HK-2 (cell line): Measurements from ENCODE around the gene E2F4.

Source experiments
- DNase-seq: peaks from one replicate; pipeline ENCODE4 v3.0.0-alpha.2; 2018; ENCODE audit not compliant: unreplicated experiment

E2F4 gene

DNA sequence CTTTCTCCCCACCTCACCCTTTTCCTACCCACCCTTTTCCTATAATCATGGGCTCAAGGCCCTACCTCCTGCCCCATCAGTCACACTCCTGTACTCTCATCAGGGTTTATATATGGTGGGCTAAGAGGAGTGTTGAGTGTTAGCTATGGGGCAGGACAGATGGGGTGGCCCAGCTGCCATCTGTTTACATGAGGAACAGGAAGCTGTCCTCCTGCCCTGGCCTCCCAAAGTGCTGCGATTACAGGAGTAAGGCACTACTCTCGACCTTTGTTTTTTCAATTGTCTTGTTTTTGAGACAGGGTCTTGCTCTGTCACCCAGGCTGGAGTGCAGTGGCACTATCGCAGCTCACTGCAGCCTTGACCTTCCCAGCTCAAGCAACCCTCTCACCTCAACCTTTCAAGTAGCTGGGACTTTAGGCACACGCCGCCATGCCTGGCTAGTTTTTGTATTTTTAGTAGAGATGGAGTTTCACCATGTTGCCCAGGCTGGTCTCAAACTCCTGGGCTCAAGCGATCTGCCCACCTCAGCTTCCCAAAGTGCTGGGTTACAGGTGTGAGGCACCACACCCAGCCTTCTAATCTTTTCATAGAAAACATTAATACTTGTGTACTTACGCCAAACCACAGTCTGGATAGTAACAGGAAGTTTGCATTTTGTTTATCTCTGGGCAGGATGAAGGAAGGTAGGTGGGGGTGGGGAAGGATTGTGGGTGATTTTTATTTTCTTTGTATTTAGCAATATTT, 33.9 kb upstream of the E2F4 start:
- DNase-seq, result no peak

DNA sequence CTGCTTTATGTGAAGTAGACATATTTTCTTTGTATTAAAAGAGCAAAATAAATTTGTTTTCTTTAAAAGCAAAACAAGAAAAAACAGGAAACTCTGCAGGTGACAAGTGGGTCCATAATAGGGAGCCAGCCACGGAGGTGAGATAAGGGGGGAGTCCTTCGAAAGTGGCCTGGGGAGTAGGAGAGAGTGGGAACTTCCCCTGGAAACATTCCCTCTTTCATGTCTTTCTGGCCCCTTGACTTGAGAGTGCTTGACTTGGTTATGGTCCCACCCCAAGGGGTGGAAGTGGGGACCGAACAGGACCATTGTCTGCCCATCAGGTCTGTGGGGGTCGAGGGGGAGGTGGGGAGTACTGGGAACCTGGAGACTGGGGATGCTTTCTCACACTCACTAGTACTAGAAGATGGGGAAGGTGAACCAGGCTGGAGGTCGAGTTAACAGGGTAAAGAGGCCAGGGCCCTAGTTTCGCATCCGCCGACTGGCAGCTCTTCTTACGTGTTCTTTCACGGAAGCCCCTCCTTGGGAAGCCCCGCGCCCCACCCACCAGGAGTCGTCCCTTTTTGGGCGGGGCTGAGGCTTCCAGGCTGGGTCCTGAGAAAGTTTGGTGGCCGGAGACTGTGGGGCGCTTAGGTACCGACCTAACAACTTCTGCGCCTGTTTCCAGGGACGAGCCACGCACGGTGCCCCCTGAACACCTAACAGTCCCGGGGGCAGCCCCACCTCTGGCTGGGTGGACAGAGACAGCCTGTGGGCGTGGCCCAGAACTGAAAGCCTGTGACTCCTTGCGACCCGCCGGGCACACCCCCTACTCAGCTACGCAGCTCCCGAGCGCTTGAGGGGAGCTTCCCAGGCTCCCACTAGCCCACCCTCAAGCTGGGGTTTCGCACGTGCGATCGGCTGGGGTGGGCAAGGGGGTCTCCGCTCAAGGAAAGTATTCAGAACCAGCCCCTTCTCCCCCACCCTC, 33.0 kb upstream of the E2F4 start:
- no peak for DNase-seq

DNA sequence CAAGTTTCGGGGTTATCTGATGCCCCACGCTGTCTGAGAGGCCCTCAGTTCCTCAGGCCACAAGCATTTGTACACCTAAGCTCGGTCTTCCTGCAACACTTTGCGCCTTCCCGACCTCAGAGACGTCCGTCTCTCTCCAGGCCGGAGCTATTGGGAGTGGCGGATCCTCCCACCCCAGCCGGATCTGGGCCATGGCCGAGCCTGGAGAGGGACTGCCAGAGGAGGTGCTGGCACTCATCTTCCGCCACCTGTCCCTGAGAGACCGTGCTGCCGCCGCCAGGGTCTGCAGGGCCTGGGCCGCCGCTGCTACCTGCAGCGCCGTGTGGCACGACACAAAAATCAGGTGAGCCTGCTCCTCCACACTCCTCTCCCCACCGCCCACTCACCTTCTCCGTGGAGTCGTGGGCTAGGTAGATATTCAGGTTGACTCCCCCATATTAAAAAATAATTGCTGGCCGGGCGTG, 30.3 kb upstream of the E2F4 start:
- DNase-seq, result no peak

DNA sequence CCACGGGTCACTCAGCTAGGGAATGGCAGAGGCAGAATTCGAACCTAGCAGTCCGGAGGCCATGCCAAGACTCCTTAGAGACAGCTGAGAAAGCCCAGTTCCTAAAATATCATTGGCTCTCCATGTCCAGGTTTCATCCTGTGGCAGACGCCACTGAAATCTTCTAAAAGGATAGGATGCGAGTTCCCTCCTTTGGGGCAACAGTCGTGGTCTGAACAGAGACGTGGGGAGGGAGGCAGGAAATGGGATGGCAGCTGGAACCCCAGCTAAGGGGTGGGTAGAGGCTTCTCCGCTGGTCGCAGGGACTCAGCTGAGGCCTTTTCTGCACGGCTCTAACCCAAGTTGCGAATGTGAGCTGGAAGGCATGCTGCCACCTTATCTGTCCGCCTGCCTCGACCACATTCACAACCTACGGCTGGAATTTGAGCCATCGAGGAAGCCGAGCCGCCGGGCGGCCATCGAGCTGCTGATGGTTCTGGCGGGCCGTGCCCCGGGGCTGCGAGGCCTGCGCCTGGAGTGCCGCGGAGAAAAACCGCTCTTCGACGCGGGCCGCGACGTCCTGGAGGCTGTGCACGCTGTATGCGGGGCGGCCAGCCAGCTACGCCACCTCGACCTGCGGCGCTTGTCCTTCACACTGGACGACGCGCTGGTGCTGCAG, 29.3 kb upstream of the E2F4 start:
- no peak for DNase-seq

DNA sequence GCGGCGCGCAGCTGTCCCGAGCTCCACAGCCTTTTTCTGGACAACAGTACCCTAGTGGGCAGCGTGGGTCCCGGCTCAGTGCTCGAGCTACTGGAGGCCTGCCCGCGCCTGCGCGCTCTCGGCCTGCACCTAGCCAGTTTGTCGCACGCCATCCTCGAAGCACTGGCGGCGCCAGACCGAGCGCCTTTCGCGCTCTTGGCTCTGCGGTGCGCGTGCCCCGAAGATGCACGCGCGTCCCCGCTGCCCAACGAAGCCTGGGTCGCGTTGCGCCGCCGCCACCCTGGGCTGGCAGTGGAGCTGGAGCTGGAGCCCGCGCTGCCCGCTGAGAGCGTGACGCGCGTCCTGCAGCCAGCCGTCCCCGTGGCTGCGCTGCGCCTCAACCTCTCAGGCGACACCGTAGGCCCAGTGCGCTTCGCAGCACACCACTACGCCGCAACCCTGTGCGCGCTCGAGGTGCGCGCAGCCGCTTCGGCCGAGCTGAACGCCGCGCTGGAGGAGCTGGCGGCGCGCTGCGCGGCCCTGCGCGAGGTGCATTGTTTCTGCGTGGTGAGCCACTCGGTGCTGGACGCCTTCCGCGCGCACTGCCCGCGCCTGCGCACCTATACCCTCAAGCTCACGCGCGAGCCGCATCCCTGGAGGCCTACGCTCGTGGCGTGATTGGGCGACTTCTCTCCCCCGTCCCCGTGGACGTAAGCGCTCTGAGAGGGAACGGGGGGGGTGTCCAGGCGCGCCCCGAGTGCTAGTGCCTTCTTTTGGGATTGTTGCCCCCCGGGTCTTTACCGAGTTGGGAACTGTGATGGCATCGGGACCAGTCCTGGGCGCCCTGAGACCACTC, 28.6 kb upstream of the E2F4 start:
- DNase-seq, result no peak

DNA sequence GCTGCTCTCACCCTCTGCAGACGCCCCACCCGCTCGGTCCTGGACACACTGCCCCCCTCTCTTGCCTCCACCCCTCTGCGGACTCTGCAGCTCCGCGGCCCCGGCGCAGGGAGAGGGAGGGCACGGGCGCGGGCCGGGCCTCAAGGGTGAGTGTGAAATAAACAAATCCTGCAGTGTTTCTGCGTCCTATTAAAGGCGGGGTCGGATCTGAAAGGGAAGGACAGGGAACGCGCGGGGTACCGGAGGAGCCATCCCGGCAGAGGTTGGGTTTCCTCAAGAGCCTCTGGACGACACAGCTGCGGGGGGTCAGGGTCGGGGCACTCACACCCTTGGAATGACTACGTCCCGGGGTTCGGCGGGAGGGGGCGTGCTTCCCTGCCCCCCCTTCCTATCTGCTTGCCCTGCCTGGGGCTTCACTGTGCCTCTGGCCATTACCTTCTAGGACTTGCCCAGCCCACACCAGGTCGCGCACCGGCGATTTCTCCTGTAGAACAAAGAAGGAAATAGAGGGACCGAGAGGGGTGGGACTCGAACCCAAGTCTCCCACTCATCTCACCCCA, 27.9 kb upstream of the E2F4 start:
- no peak for DNase-seq

DNA sequence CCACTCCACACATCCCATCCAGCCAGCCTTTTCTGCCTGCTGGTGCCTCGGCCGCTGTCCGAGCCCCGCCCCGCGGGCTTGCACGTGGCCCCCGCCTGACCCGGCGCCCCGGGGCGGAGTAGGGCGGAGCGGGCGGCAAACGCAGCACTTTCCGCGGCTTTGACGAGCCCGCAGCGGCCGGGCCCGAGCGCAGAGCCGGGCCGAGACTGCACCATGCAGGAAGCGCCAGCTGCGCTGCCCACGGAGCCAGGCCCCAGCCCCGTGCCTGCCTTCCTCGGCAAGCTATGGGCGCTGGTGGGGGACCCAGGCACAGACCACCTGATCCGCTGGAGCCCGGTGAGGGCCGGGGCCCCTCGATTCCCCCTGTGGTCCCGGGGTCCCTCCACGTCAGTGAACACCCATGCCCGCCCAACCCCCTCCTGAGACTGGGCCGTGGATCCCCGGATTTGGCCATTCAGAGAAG, 27.3 kb upstream of the E2F4 start, which contains the start of gene HSF4:
HSF4 (plus strand) TSS at position 147 of the 463 bp plus-strand sequence; CDS start at position 214, 67 bp downstream.
- peak; percentile 66 for DNase-seq

DNA sequence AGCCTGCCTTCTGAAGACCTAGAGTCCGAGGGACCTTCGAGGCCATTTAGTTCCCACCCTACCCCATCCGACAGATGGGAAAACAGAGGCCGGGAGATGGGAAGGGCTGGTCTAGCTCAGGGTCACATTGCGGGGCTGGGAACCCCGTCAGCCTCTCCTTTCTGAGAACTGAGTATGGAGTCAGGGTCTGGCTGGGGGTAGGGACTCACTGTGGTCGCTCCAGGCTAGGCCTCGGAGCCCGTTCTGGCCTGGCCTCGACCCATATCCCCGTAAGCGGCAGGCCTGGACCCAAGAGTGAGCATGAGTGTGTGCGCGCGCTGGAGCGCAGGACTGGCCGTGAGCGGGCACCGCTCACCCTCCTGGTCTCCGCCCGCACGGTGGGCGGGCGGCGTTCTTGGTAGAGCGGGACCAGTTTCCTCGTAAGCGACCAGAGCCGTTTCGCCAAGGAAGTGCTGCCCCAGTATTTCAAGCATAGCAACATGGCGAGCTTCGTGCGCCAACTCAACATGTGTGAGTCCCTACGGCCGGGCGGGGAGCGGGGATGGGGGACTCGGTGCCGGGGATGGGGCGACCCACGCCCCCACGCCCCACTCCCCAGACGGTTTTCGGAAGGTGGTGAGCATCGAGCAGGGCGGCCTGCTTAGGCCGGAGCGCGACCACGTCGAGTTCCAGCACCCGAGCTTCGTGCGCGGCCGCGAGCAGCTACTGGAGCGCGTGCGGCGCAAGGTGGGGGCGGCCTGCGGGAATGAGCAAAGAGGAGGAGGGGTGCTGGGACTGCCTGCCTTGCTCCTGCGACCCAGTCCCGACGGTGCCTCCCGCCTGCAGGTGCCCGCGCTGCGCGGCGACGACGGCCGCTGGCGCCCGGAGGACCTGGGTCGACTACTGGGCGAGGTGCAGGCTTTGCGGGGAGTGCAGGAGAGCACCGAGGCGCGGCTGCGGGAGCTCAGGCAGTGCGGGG, 26.6 kb upstream of the E2F4 start:
- DNase-seq, result no peak

DNA sequence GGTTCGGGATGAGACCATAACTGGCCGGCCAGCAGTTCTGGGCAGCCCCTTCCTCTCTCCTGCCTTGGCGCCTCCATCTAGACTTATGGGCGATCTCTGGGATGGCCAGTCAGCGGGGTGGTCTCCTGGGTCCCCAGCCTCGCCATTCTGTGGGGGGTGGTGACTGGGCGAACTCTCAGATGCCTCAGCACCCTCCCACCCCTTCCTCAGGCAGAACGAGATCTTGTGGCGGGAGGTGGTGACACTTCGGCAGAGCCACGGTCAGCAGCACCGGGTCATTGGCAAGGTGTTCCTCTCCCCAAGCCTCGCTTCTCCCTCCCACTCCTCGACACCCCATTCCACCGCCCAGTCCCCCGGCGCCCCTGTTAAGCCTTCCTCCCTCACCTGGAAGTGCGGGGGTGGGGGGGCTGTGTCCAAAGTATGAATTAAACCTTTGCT, 25.8 kb upstream of the E2F4 start:
- no peak for DNase-seq

DNA sequence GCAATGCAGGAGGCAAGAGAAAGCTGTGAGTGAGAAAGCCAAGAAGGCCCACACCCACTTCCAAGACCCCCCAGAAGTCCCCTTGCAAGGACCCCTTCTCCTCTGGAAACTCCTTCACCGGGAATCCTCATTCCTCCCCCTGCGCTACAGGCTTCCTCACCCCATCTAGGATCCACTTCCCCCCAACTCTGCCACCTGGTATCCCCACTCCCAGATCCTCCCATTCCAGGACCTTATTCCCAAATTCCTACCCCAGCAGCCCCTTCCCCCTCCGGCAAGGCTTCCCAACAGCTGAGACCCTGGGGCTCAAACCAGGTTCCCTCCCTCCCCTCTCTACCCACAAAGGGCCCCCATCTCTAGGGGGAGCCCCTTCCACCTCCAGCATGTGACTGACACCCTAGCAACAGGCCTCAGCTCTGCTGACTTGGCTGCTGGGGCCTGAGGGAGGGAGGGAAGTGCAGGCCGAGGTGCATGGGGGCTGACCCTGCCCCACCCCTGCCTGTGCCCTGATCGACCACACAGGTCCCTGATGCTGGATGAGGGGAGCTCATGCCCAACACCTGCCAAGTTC, 25.3 kb upstream of the E2F4 start:
- no peak for DNase-seq

DNA sequence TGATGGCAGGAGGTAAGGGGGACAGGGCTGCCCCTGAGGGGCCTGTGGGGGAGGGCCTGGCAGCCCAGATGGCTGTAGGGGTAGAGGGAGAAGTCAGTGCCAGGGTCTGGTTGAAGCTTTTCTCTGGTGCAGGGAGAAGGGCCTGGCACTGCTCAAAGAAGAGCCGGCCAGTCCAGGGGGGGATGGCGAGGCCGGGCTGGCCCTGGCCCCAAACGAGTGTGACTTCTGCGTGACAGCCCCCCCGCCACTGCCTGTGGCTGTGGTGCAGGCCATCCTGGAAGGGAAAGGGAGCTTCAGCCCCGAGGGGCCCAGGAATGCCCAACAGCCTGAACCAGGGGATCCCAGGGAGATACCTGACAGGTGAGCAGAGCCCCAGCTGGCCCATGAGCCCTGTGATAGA, 24.4 kb upstream of the E2F4 start:
- DNase-seq, result no peak

DNA sequence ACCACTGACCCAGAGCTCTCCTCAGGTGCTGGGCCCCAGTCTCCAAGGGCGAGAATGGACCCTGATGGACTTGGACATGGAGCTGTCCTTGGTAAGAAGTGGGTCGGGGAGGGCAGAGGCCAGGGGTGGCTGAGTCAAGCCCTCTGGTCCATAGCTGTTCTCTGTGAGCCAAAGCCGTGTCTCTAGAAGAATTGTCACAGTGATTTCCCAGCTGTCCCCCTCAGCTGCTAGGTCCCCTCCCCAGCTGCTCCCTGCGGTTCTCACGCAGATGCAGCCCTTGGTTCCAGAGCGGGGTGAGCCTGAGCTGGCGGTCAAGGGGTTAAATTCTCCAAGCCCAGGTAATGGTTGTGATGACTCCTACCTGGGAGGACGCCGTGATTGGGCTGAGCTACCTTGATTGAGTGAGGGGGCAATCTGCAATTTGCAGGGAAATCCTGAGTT, 22.9 kb upstream of the E2F4 start:
- no peak for DNase-seq

DNA sequence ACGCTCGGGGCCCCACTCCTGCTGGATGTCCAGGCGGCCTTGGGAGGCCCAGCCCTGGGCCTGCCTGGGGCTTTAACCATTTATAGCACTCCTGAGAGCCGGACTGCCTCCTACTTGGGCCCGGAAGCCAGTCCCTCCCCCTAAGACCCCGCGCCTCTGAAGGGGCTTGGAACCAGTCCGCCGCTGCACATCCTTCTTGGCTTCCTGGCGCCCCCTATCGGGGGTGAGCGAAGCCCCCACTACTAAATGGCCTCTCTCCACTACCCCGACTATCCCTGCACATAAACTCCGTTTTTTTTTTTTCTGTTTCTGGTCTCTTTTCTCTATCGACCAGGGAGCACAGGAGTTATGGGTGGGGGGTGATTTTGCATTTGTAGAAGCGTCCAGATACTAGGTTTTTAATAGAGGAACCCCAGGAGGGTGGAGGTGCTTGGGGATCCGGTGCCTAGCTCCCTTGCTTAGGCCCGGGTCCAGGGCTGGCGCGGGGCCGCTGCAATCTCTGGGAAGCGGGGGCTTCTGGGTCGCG, 22.2 kb upstream of the E2F4 start:
- no peak for DNase-seq

DNA sequence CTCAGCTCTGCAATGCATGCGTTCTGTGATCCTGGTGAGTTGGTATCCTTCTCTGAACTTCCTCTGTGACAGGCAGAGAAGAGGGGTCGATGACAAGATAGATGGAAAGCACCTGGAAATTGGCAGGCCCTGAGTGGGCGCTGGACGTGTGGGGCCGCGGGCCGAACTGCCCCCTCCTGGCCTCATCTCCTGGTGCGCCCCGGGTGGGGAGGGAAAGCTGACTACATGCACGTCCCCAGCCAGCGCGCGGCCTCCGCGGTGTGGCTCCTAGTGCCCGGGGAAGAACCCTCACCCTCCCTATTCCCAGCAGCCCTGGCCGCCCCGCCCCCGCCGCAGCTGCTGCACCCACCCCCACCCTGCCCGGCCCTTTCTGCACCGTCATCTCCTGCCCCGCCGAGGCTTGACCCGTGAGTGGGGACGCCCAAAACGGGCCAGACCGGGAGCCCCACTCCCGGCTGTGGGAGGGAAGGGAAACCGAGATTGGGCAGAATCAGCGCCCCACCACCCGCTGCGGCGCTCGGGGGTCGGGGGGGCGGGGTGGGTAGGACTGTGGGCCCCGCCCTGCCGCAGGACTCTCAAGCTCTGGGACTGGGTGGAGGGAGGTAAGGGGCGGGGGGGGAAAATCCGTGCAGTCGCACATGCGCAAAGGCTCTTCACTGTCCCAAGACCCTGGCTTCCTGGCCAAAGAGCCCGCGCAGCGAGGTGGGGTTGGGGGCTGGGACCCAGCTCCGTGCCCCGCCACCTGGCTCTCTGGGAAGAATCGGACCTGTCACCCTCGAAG, 21.6 kb upstream of the E2F4 start, which contains the start of gene NOL3:
NOL3 (plus strand) TSS at position 371 of the 781 bp plus-strand sequence.
- DNase-seq, result peak; percentile 97

DNA sequence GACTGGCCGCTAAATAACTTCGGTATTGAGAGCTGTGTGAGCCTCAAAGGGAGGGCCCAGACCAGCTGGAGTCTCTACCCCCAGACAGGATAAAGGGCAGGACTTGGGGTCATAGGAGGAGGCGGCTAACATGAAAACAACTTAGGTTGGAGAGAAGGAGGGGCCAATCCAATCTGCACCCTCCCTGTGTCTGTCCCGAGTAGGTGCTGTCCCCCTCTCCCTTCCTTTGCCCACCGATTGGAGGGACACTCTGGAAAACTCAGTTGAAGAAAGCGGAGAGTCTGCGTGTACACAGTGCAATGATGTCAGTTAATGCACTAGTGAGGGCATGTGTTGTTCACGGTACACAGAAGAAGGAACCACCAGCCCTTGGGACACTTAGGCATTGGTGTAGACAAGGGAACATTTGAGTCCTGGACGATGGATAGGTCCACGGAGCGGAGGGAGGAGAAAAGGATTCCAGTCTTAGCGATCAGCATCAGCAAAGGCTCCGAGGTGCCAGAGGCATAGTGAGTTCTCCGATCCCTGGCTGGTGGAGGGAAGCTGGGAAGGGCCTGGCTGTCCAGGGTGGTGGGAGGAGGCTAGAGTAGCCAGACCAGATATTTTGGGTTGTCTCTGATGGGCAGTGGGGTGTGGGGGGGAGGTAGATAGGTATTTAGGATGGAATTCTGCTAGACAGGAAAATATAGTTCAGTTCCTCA, 20.9 kb upstream of the E2F4 start:
- no peak for DNase-seq

DNA sequence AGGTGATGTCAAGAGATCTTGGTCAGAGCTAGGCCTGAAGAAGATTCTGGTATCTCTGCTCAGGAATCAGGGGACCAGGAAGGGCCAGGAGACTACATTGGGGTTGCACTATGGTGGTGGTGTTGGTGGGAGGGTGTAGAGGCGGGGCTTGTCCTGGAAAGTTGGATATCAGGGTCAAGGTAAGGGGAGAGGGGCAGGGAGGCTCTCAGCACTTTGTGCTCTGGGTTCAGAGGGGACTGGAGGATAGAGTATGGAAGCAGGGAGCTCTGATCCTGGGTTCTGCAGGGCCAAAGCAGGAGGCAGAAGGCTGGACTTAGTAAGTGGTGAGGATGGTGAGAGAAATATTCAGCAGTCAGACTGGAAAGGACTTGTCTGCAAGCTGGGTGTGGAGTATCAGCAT, 18.6 kb upstream of the E2F4 start:
- no peak for DNase-seq
